GM18505 (cell line): ENCODE data around the gene ZNF639.
"Not testable (repeated sequence)": the region's sequence is repeated elsewhere in the genome, so short reads cannot be mapped to it uniquely, and the experiment has no call there.

ENCODE experiments used
- ATAC-seq: cut with Tn5 transposase; IDR thresholded peaks from one replicate; pipeline ENCODE4 v1.9.1; 2021; ENCODE audit not compliant: unreplicated experiment
- POLR2A ChIP-seq: IDR thresholded peaks from 4 replicates; pipeline ENCODE4 v1.6.1; 2011; ENCODE audit warnings: borderline replicate concordance; ENCODE audit not compliant: insufficient read depth, insufficient read length; ENCODE audit errors: extremely low read depth

The ZNF639 gene

DNA sequence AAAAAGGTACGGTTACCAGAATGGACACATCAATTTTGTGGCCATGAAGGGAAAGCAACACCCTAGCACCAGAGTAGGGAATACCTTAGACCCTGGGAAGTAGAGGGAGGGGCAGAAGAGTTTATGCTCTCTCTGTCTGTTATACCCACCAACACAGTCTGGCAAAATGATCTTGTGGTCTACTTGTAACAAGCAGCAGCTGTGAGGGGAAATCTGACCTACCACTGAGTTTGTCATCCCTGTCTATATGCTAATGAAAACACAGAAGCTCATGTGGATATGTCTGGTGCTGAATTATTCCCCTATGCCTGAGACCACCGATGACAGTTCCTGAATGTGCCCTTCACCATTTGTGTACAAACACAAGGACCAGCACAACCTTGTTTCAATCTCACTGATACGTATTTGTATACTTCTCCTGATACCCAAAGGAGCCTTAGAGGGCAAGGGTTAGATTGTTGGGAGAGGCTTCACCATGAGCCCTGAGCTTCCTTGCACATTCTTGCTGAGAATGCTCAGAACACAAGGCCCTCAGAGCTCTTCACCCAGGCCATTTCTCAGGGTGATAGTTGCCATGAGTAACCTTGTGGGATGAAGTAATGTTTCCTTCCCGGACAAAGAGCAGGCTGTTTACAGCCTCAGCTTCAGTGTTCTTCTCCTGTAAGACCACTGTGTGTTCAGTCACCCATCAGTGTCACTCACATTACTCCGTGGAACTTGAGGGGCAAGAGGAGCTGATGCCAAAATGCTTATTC is 24.7 kb upstream of the ZNF639 start:
- no peak for ATAC-seq
- TF ChIP-seq POLR2A, result no peak

DNA sequence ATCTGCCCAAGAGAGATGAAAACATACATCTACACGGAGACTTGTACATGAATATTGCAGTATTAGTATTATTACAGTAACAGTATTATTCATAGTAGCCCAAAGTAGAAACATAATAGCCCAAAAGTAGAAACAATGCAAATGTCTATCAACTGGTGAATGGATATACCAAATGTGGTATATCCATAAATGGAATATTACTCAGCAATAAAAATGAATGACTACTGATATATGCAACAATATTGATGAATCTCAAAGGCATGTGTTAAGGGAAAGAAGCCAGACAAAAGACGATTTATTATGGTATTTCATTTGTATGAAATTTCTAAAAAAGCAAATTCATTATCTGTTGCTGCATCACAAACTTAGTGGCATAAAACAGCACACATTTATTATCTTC is 23.5 kb upstream of the ZNF639 start:
- TF ChIP-seq POLR2A, result no peak
- ATAC-seq, result no peak

DNA sequence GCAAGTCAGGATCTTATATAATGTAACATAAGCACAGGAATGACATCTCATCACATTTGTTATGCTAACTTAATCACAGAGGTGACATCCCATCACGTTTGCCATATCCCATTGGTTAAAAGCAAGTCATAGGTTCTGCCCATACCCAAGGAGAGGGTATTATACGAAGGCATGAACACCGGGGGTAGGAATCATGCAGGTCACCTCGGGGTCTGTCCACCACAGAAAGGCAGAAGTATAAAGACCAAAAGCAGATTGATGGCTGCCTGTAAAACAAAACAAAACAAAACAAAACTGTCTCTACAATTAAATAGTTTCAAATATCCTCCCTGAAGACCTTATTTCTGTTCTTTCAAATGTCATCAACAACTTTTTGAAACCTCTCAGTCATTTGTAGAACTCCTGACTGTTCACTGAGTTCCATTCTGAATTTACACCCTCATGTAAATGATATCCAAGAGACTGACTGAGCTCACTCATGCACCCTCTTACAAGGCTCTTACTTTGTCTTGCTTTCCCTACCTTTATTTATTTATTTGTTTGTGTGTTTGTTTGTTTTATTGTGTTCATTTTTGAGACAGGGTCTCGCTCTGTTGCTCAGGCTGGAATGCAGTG is 22.7 kb upstream of the ZNF639 start:
- peak; percentile 61 for ATAC-seq

DNA sequence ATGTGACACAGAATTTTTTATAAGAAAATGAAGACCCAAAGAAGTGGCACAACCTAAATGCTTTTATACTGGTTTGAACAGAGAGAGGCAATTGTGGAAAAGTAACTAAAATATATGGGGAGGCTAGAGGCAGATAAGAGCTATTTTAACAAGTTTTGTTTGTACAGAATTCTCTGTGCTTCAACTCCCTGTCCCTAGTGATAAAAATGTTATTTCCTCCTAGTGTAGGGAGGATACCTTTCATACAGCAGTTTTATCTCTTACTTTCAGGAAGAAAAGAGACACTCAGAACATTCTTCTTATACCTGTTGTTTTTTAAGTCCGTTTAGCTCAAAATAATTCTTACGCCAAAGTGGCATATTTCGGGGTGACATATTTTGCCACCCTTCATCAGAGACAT is 21.2 kb upstream of the ZNF639 start:
- no peak for TF ChIP-seq POLR2A
- ATAC-seq, result no peak

More for the DNA sequence above, 22.7 kb upstream of the ZNF639 start:
- no peak for TF ChIP-seq POLR2A

DNA sequence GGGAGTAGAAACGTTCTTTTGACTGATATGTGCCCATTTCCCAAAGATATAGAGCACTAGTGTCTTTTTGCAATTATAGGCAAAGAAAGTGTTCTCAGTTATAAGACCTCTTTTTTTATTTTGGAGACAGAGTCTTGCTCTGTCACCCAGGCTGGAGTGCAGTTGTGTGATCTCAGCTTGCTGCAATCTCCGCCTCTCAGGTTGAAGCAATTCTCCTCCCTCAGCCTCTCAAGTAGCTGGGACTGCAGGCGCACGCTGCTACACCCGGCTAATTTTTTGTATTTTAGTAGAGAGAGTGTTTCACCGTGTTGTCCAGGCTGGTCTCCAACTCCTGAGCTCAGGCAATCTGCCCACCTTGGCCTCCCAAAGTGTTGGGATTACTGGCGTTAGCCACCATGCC is 20.7 kb upstream of the ZNF639 start:
- no peak for TF ChIP-seq POLR2A
- ATAC-seq, result no peak

DNA sequence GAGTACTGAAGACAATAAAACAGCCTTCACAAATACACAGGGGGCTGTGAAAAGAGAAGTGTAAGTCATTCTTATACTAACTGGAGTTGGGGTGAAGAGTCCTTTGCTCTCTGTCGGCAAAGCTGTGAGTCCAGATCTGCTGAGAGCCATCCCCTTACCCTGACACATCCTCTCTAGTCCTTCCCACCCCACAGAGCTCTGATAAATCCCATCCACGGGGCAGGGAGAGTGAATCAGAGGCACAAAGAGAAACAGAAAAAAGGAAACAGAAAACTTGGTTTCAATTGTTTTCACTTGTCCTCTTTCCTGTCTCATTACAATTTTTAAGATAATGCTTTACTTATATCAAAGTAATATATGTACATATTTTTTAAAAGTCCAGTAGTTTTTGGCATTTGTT is 18.2 kb upstream of the ZNF639 start:
- no peak for ATAC-seq
- no peak for TF ChIP-seq POLR2A

DNA sequence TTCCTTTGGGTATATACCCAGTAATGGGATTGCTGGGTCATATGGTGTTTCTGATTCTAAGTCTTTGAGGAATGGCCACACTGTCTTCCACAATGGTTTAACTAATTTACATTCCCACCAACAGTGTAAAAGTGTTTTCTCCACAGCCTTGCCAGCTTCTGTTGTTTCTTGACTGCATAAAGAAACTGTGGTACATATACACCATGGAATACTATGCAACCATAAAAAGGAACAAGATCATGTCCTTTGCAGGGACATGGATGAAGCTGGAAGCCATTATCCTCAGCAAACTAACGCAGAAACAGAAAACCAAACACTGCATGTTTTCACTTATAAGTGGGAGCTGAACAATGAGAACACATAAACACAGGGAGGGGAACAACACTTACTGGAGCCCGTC is 15.5 kb upstream of the ZNF639 start:
- ATAC-seq, result not testable (repeated sequence)

DNA sequence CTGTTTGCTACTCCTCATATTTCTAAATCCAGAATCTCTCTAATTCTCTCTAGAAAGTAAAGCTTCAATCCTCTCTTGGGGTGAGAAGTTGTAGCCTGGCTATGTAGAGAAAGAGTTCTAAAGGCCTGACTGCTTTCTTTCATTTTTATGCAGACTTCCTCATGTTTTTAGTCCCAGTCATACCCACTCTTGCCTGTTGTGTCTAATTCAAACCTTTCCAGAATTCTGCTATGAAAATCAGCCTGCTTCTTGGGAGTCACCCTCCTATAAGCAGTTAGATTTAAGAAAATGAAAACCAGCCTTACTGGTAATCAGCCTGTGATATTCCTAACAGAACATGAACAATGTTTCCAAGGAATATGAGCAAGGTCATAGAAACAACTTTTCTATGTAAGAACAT is 14.8 kb upstream of the ZNF639 start:
- no peak for TF ChIP-seq POLR2A
- ATAC-seq, result no peak

DNA sequence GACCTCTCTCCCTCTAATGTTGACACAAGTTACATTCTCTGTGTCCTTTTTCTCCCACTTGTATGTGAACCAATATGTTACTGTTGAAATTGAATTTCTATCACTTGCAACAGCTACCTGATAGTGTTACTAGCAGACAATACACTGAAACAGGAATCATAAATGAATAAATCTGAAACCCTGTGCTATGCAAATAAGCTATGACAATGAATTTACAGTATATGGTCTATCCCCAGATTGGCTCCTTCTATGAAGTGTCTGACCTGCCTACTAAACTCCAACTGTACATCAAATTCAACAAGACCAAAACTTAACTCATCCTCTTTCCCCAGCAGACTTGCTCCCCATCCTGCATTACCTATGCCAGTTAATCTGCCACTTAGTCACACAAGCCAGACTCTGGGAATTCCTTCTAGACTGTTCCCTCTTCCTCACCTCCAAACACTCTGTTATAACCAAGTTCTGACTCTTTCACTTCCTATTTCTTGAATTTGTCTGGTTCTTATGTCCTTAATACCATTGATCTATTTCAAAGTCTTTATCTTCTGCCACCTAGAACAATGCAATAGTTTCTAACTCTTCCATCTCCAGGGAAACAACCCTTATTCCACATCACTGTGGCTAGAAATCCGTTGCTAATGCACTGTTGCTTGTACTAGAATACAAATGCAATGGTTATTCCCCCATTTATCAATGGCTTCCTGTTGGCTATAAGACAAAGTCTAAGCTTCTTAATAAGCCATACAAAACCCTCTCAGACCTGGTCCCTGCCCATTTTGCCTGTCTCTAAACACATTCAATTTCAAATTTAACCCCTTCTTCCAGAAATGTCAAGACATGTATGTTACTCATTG is 13.4 kb upstream of the ZNF639 start:
- ATAC-seq, result peak; percentile 92

DNA sequence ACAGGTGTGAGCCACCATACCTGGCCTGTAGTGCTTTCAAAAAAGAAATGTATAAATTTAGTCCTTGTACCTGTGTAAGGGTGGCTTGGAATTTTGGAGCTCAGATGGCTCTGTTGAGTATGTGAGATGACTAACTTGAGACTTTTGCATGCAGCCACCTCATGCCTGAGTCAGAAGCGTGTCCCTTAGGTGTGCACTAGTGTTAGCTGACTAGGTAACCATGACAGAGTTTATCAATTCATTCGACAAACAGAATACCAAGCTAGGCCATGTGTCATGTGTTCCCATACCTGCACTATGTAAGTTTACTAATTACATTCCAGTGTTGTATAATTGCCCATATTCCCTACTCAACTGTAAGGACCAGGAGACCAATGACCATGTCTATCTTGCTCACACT is 4.0 kb upstream of the ZNF639 start:
- no peak for TF ChIP-seq POLR2A

More for the DNA sequence above, 13.4 kb upstream of the ZNF639 start:
- no peak for TF ChIP-seq POLR2A

DNA sequence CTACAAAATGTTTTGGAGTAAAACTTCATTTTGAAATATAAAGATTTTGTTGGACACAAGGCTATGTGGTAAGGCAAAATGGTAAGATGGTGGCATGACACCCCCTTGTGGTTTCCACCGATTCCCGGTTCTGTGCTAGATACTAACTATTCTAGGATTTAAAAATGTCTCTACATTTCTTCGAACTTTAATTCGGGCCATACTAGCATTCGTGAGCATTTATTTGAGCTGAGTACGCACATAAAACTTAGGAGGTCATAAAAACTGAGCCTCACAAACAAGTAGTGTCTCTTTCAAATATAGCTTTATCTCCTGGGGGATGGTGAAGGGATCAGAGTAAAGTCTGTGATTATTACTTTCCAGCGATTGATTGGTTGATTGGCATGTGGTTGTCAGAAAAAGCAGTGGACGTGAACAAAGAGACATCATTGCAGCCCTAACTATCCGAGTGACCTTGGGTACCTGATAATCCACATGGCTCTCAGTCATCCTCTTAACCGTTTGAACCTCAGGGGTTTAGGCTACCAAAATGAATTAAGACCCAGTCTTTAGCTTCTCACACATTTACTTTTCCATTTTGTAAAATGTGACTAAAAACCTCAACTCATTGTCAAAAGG is 1.1 kb upstream of the ZNF639 start:
- TF ChIP-seq POLR2A, result no peak
- no peak for ATAC-seq

More for the DNA sequence above, 4.0 kb upstream of the ZNF639 start:
- no peak for ATAC-seq

DNA sequence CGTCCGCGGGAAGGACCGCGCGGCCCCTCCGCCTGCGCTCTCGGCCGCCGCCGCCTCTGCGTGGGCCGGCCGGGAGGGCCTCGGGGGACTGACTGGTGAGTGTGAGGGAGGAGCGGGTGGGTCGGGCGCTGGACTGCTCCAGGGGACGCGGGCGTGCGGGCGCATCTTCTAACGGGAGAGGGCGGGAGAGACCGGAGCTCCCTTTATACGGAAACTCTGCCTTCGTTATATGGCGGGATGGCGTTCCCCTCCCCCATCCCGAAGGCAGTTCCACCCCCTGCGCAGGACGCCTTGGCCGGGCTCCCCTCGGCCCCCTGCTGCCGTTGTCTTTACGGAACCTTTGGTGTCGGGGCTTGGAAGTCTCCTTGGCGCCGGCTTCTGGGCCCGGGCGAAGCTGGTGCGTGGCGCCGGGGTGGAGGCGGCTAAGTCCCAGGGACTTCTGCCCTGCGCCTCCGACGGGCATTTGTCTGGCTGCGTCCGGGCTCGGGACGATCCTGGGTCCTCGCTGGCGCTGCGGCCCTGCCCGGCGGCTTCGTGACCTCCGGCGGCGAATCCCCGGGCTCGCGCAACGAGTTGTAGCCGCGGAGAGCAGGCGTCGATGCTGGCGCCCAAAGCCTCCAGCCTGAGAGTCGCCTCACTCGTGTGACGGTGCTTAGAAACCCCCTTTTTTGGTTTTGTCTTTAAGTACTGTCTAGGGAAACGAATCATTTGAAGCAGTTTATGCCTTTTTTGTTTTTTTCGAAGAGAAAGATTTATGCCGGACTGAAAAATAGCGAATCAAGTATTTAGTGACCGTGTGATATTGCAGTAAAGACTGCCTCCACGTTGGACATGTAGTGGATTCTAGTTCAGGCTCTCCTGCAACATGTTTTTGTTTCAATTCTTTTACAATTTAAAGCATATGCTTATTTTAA is 623 bp downstream of the ZNF639 start:
- ATAC-seq, result peak; percentile 39
- TF ChIP-seq POLR2A, result peak; percentile 9
